ENCODE results near the gene FOXC1.

GRCh38 chr6:1591243-1591642 is 18.5 kb upstream of the FOXC1 start:
- TF ChIP-seq, protein P1, sequence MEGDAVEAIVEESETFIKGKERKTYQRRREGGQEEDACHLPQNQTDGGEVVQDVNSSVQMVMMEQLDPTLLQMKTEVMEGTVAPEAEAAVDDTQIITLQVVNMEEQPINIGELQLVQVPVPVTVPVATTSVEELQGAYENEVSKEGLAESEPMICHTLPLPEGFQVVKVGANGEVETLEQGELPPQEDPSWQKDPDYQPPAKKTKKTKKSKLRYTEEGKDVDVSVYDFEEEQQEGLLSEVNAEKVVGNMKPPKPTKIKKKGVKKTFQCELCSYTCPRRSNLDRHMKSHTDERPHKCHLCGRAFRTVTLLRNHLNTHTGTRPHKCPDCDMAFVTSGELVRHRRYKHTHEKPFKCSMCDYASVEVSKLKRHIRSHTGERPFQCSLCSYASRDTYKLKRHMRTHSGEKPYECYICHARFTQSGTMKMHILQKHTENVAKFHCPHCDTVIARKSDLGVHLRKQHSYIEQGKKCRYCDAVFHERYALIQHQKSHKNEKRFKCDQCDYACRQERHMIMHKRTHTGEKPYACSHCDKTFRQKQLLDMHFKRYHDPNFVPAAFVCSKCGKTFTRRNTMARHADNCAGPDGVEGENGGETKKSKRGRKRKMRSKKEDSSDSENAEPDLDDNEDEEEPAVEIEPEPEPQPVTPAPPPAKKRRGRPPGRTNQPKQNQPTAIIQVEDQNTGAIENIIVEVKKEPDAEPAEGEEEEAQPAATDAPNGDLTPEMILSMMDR (IDR thresholded peaks at IDR 0.05) = no peak
- no peak for TF ChIP-seq POLR2A (IDR thresholded peaks at IDR 0.05)
